Measurements from ENCODE around the gene UMOD.
"Not testable (repeated sequence)": the region's sequence is repeated elsewhere in the genome, so short reads cannot be mapped to it uniquely, and the experiment has no call there.

UMOD gene

DNA sequence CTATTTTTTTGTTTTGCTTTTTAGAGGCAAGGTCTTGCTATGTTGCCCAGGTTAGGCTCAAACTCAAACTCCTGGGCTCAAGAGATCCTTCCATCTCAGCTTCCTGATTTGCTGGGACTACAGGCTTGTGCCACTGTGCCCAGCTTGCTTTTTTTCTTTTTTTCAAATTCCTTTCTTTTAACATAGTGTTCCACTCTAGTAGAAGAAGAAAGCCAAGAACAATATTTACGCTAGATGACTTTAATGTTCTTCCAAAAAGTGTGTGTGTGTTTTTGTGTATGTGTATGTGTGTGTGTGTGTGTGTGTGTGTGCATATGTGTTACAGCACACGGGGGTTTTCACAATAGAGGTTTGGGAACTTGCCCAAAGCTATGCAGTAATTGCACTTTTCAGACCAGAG, 10.7 kb upstream of the UMOD start:
- no peak for DNase-seq (ENCODE audit: low read depth)

DNA sequence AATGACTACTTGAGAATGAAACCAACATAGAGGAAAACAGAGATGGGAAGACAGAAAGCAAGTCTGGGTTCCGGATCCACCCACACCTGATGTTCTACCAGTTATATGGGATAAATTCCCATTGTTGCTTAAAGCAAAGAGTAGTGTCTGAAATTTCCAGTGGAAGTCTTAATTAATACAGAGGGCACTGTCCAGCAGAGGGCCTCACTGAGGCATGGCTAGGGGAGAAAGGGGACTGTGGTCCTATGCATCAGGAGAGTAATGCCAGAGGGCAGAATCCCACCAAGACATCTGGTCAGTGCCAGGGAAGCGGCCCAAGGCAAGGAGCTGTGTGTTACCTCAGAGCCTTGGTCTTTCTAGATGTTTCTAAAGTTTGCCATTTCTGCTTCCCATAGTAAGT, 7.5 kb upstream of the UMOD start:
- DNase-seq (ENCODE audit: low read depth) = no peak

GRCh38 chr16:20355114-20355782, 2.7 kb upstream of the UMOD start:
- DNase-seq (ENCODE audit: low read depth) = no peak

DNA sequence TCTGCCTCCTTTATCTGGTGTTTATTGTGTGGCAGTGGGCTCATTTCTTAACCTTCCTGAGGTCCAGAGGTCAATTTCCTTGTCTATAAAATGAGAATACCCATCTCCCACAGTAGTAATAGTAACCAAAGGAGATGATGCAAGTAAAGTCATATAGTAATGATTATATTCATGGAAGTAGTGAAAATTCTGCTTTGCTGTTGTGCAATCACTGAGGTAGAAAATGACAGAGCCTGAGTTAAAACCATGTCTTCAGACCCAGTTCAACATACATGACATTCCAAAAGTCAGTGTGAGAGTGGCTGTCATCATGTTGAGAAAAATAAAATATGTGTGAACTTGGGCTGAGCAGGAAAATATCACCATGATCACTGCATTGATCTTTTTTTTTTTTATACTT, 864 bp upstream of the UMOD start:
- no peak for DNase-seq (ENCODE audit: low read depth)

DNA sequence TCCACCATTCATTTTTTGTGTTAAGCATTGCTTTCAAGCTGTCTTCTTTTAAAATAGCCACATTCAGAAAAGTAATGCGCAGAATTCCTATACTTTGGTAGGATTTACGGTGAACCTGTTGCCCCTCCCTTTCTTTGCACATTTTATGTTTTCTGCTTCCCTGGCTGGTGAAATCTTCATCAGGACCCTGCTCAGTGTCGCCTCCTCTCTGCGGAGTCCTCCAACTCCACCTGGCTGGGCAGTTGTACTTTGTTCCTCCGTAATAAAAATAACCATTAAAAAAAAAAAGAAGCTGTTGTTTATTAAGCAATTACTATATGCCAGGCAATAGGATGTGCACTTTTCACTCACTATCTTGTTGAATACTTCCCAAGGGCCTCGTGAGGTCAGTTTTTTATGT, 2.9 kb downstream of the UMOD start:
- DNase-seq (ENCODE audit: low read depth) = no peak

GRCh38 chr16:20348365-20349185, 3.9 kb downstream of the UMOD start:
- no peak for DNase-seq (ENCODE audit: low read depth)

DNA sequence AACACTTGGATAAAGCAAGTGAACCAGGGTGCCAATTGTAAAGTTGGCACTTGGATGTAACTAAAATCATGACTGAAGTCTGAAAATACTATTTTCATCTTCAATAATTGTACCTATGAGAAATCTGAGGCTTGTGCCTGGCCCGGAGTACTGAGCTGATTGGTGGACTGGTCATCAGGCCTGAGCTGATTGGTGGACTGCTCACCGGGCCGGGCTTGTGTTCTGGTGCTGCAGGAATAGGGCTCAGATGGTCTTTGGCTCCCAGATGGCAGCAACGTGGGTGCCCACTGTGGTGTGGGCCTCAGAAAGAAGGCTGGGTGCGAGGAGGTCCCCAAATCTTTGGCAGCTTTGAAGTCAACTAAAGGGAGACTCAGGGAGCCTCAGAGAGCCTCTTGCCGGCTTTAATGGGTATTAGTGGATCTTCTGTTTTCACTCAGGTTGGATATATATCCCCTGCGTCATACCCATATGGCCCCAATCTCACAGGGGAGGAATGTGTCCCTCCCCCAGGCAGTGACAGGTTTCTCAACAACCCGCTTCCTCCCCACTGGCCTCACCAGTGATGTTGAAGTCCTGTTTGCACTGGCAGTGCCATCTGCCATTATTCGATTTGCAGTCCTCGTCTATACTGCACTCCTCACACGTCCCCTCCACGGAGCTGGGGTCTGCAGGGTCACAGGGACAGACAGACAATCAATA, 4.7 kb downstream of the UMOD start:
- DNase-seq (ENCODE audit: low read depth) = no peak

DNA sequence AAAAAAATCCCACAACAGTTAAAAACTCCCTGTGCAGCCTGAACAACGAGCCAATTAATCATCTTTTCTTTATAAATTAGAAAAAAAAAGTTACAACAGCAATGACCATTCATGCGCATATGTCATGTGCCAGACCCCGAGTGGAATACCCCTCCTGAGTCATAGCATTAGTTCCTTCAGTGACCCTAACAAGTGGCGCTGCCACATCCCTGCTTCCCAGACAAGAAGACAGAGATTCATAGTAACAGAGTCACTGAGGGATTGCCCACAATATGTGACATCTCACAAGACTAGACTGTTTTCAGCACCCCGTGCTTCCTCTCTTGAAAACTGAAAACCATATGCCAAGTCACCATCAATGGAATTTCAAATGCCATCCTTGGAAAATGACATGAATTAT, 7.9 kb downstream of the UMOD start:
- no peak for DNase-seq (ENCODE audit: low read depth)

DNA sequence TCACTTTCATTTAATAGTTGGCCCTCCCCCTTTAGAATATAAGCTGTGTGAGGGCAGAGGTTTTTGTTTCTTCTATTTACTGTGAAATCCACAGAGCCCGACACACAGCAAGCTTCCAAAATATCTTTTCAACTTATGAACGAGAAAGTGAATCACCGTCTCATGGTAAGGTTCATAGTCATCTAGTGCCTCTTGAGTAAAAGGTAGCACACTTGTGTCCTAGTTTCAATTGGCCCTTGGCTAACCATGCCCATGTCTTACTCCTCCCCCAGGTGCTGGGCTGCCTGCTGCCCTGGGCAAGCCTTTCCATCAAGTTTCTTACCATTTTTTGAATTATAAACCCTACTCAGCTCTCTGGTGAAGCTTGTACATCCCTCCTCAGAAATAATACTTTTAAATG, 12.8 kb downstream of the UMOD start:
- DNase-seq (ENCODE audit: low read depth) = no peak

DNA sequence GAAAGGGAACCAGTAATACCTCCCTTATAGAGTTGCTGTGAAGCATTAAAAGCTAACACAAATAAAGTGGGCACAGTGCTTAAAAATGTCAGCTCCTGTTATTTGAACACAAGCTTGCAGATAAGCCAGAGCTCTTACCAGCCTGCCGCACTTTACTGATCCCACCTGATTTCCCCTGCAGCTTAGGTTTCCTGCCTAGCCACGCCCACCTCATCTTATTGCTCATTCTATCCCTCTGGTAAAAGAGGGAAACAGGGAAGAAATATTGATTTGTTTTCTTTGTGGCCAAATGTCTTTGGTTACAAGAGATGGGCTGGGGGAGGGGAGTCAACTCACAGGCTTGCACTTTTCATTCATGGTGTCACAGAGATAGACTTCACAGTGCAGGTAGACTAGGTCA, 15.6 kb downstream of the UMOD start:
- no peak for DNase-seq (ENCODE audit: low read depth)

DNA sequence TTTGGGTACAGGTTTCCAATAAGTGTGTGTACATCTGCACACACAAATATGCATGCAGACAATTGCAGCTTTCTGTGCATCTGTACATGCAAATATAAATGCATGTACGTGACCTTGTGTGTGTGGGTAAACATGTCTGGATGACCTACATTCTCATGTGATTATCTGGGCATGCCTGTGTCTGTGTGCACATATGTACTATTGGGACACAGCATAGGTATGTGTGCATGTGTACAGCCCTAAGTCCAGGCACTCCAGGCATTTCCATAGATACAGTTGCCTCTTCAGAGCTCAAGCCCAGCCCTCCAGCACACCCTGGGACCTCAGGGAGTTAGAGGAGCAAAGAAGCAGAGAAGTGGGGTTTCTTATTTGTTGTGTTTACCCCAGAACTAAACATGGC, 18.1 kb downstream of the UMOD start:
- no peak for DNase-seq (ENCODE audit: low read depth)

DNA sequence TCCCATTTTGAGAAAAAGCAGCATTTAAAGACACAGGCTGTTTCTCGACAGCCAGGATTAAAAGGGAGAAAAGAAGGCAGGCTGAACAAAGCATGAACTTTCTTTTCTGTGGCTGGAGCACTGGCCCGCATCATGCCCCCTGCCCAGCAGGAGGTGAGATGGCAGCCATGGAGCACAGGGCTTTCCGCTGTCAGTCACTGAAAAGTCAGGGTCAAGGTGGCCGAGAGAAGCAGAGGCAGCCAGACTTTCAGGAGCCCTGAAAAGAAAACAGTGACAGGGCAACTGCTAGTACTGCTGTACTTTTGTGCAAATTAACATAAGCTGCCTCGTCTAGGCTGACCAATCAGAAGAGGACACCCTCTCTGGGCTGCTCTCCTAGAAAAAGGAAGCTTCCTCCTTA, 19.4 kb downstream of the UMOD start:
- DNase-seq (ENCODE audit: low read depth) = no peak

- no peak for DNase-seq (ENCODE audit: low read depth)
Measured at GRCh38 chr16:20332411-20332810, 20.1 kb downstream of the UMOD start.

GRCh38 chr16:20331635-20332034, 20.9 kb downstream of the UMOD start:
- no peak for DNase-seq (ENCODE audit: low read depth)

- DNase-seq (ENCODE audit: low read depth) = no peak
Measured at GRCh38 chr16:20329392-20330138, 22.9 kb downstream of the UMOD start.

GRCh38 chr16:20327444-20328041, 25.0 kb downstream of the UMOD start, which contains the start of gene GP2:
Gene GP2 (minus strand): TSS chr16:20327513. CDS start chr16:20326431, 1,082 bp downstream.
- no peak for DNase-seq (ENCODE audit: low read depth)

- DNase-seq (ENCODE audit: low read depth) = no peak
Measured at GRCh38 chr16:20326321-20326720, 26.2 kb downstream of the UMOD start.

DNA sequence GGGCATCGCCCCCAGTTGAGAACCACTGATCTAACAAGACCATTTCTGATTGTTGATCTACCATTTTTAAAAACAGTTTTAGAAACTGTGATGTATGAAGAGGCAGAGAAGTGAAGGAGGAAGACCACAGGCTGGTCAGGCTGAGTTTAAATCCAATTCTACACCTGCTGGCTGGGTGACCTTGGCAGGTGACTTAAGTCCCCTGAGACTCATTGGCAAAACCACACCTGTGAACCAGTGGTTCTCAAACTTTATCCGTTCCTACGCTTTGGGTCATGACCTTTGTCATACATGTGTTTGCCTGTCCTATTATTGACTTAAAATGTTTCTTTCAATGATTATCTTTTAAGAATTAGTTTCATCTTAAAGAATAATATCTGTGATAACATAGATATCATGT, 27.5 kb downstream of the UMOD start:
- DNase-seq (ENCODE audit: low read depth) = no peak

DNA sequence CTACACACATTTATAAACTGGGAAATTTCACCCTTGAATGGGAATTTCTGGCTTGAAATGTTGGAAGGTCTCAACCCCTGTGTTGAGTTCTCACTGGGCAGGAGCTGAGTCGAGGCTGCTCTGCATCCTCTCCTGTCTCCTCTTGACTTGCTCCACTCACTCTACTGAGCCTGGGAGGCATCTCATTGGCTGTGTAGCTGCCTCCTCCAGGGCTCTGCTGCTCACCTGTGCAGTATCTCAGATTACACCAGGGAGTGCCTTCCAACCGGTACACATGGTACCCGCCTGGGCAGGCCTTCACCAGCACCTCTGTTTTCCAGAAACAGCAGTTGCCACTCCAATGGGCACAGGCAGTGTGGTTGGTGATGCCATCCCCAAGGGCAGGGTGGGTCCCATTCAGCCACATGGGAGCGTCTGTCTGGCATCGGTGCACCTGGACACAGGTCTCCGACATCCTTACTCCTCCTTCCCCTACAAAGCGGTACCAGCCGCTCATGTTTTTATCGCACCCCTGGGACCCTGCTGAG, 28.9 kb downstream of the UMOD start:
- DNase-seq (ENCODE audit: low read depth) = no peak

DNA sequence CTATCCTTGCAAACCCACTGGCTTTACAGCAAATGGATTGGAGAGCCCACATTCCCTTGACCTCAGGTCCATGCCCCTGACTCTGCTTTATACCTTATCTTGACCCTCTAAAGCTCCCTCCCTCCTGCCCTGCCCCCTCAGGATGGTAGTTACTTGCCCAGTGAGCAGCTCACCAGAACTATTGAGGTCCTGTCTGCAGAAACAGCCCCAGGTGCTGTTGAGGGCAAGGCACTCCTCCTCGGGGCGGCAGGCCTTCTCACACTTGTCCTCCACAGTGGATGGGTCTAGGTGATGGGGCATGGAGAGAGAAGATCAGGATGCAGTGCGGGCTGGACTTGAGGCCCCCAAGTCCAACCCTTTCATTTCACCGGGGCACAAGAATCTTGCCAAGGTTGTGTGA, 29.8 kb downstream of the UMOD start:
- DNase-seq (ENCODE audit: low read depth) = no peak

DNA sequence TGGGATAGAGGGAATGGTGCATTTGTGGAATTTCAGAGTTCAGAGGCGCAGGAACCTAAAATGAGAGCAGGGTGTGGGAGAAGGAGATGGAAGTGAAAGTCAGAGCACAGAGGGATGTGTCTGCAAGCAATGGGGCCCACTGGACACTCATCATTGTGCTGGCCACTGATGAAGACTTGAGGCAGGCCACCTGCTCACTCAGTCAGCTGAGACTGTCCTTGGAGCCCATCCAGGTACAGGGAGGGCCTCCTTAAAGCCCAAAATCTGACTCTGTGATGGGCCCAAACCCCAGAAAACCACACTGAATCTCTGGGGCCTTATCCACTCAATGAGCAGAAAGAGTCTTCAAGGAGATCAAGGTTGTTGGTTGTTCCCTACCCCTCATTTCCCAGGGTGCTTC, 30.8 kb downstream of the UMOD start:
- DNase-seq (ENCODE audit: low read depth) = no peak

- DNase-seq (ENCODE audit: low read depth) = not testable (repeated sequence)
Measured at GRCh38 chr16:20321051-20321450, 31.5 kb downstream of the UMOD start.
